HL-60 (cell line): ENCODE data around the gene KCTD7.
"Not testable (repeated sequence)": the region's sequence is repeated elsewhere in the genome, so short reads cannot be mapped to it uniquely, and the experiment has no call there.

Experiments
- GABPA ChIP-seq: IDR thresholded peaks from 2 replicates; pipeline ENCODE4 v1.6.1; 2012; ENCODE audit warnings: low read depth
- TF ChIP-seq, protein P1 (sequence below): IDR thresholded peaks from one replicate; pipeline ENCODE4 v1.5.1; 2011; ENCODE audit warnings: low read length, control low read depth, inconsistent platforms; ENCODE audit not compliant: insufficient read depth

DNA sequence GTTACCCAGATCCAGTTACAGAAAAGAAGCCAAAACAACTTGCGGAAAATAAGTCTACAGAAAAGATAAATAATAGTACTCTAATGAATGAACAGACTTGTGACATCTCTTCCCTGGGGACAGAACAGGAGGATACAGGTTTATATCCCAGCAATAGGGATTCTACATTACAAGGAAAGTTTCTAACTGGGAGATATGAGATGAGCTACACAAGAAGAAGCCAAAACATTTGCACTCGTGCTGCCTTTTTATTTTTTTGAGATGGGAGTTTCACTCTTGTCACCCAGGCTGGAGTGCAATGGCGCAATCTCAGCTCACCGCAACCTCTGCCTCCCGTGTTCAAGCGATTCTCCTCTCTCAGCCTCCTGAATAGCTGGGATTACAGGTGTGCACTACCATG lies 22.3 kb downstream of the KCTD7 start:
- TF ChIP-seq, protein P1, sequence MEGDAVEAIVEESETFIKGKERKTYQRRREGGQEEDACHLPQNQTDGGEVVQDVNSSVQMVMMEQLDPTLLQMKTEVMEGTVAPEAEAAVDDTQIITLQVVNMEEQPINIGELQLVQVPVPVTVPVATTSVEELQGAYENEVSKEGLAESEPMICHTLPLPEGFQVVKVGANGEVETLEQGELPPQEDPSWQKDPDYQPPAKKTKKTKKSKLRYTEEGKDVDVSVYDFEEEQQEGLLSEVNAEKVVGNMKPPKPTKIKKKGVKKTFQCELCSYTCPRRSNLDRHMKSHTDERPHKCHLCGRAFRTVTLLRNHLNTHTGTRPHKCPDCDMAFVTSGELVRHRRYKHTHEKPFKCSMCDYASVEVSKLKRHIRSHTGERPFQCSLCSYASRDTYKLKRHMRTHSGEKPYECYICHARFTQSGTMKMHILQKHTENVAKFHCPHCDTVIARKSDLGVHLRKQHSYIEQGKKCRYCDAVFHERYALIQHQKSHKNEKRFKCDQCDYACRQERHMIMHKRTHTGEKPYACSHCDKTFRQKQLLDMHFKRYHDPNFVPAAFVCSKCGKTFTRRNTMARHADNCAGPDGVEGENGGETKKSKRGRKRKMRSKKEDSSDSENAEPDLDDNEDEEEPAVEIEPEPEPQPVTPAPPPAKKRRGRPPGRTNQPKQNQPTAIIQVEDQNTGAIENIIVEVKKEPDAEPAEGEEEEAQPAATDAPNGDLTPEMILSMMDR, result not testable (repeated sequence)
- not testable (repeated sequence) for TF ChIP-seq GABPA
